Measurements from ENCODE around the gene ITGA2B. TPM values are rescaled to one million over a fixed set of nuclear protein-coding genes. Genes with fewer than 3 reads are reported as not detected.

The ITGA2B gene
- total and polyA plus RNA-seq, 2 of the 13 experiments (the other 11 are each of a cell fraction or from before 2014, with no cell fraction given): 0.38 to 1.1 TPM

- no peak for TF ChIP-seq FOXP1 (IDR thresholded peaks at IDR 0.05)
- no peak for TF ChIP-seq FOXP1 (CRISPR knock-in tag; IDR thresholded peaks at IDR 0.05)
- 0 out of 2 replicates have a peak, but pooled peaks have one; percentile 46 for TF ChIP-seq ESRRA (CRISPR knock-in tag; IDR thresholded peaks at IDR 0.05; ENCODE audit: low read depth)
- no peak for TF ChIP-seq ZNF317 (CRISPR knock-in tag; IDR thresholded peaks at IDR 0.05)
- TF ChIP-seq ARNT2 (CRISPR knock-in tag; IDR thresholded peaks at IDR 0.05; ENCODE audit: low read depth): peak; percentile 79
- no peak for TF ChIP-seq ISX (CRISPR knock-in tag; conservative IDR thresholded peaks at IDR 0.05)
- TF ChIP-seq ZNF136 (CRISPR knock-in tag; IDR thresholded peaks at IDR 0.05; ENCODE audit: low read depth): no peak; the same call in 1 of the 2 replicates
- no peak; the same call in 1 of the 2 replicates for TF ChIP-seq ZNF788 (CRISPR knock-in tag; IDR thresholded peaks at IDR 0.05; ENCODE audit: borderline replicate concordance)
- TF ChIP-seq ZNF746 (CRISPR knock-in tag; IDR thresholded peaks at IDR 0.05): no peak
- TF ChIP-seq HOMEZ (CRISPR knock-in tag; IDR thresholded peaks at IDR 0.05; ENCODE audit: low read depth): no peak
- TF ChIP-seq CC2D1A (CRISPR knock-in tag; IDR thresholded peaks at IDR 0.05): no peak
- no peak for TF ChIP-seq NFATC3 (CRISPR knock-in tag; IDR thresholded peaks at IDR 0.05)
- no peak for TF ChIP-seq ZBTB38 (CRISPR knock-in tag; IDR thresholded peaks at IDR 0.05)
- peak; percentile 50 for TF ChIP-seq GATAD1 (CRISPR knock-in tag; IDR thresholded peaks at IDR 0.05)
- no peak for TF ChIP-seq SMARCC2 (IDR thresholded peaks at IDR 0.05)
- TF ChIP-seq JARID2 (CRISPR knock-in tag; IDR thresholded peaks at IDR 0.05; ENCODE audit: insufficient replicate concordance): no peak
- TF ChIP-seq ZNF740 (CRISPR knock-in tag; IDR thresholded peaks at IDR 0.05): peak; percentile 83; the same call in 1 of the 2 replicates
- TF ChIP-seq ZNF572 (CRISPR knock-in tag; IDR thresholded peaks at IDR 0.05): no peak
- peak; percentile 90 for TF ChIP-seq ERF (CRISPR knock-in tag; IDR thresholded peaks at IDR 0.05)
- peak; percentile 91 for TF ChIP-seq ZBTB14 (CRISPR knock-in tag; IDR thresholded peaks at IDR 0.05)
- TF ChIP-seq ZSCAN21 (CRISPR knock-in tag; IDR thresholded peaks at IDR 0.05; ENCODE audit: borderline replicate concordance): peak; percentile 73; the same call in 1 of the 2 replicates
- TF ChIP-seq IRX3 (CRISPR knock-in tag; IDR thresholded peaks at IDR 0.05; ENCODE audit: borderline replicate concordance, low read depth): peak; percentile 93
- TF ChIP-seq RAD21 (CRISPR knock-in tag; IDR thresholded peaks at IDR 0.05): peak; percentile 71
- TF ChIP-seq ZFYVE20 (CRISPR knock-in tag; IDR thresholded peaks at IDR 0.05; ENCODE audit: borderline replicate concordance, low read depth): 0 out of 2 replicates have a peak, but pooled peaks have one; percentile 70
- TF ChIP-seq ZNF781 (CRISPR knock-in tag; IDR thresholded peaks at IDR 0.05; ENCODE audit: borderline replicate concordance, not compliant biosample characterization): no peak
- TF ChIP-seq TERF1 (CRISPR knock-in tag; IDR thresholded peaks at IDR 0.05): no peak; the same call in 1 of the 2 replicates
- TF ChIP-seq ZNF20 (CRISPR knock-in tag; IDR thresholded peaks at IDR 0.05): no peak
These were observed 64.7 kb downstream of the ITGA2B start, which contains the start of gene SLC25A39 (continued) for GRCh38 chr17:44324571-44325275.
